Ishikawa (cell line): ENCODE results near the gene PHRF1.

Source experiments
- CEBPB ChIP-seq: IDR thresholded peaks from 2 replicates; pipeline ENCODE4 v1.6.1; 2012
- CREB1 ChIP-seq: IDR thresholded peaks from 2 replicates; pipeline ENCODE4 v1.6.1; 2012; ENCODE audit warnings: low read depth
- EGR1 ChIP-seq: IDR thresholded peaks from 2 replicates; pipeline ENCODE4 v1.6.1; 2012
- EP300 ChIP-seq: IDR thresholded peaks from 2 replicates; pipeline ENCODE4 v1.6.1; 2012; ENCODE audit warnings: borderline replicate concordance
- FOXM1 ChIP-seq: IDR thresholded peaks from 2 replicates; pipeline ENCODE4 v1.6.1; 2012; ENCODE audit warnings: low read depth, borderline replicate concordance
- MAX ChIP-seq: IDR thresholded peaks from 2 replicates; pipeline ENCODE4 v1.6.1; 2012
- NFIC ChIP-seq: IDR thresholded peaks from 2 replicates; pipeline ENCODE4 v1.6.1; 2012
- RAD21 ChIP-seq: IDR thresholded peaks from 2 replicates; pipeline ENCODE4 v1.6.1; 2012; ENCODE audit warnings: low read depth
- REST ChIP-seq: IDR thresholded peaks from 2 replicates; pipeline ENCODE4 v1.6.1; 2012; ENCODE audit warnings: low read depth, mild to moderate bottlenecking
- TAF1 ChIP-seq: IDR thresholded peaks from 2 replicates; pipeline ENCODE4 v1.6.1; 2012; ENCODE audit warnings: low read depth, mild to moderate bottlenecking
- TCF12 ChIP-seq: IDR thresholded peaks from 2 replicates; pipeline ENCODE4 v1.6.1; 2012; ENCODE audit warnings: low read depth
- TEAD4 ChIP-seq: IDR thresholded peaks from 2 replicates; pipeline ENCODE4 v1.6.1; 2012
- USF1 ChIP-seq: IDR thresholded peaks from 2 replicates; pipeline ENCODE4 v1.6.1; 2012
- YY1 ChIP-seq: IDR thresholded peaks from 2 replicates; pipeline ENCODE4 v1.6.1; 2012; ENCODE audit warnings: low read depth
- ZBTB7A ChIP-seq: IDR thresholded peaks from 2 replicates; pipeline ENCODE4 v1.6.1; 2012; ENCODE audit warnings: low read depth

Gene PHRF1

GRCh38 chr11:598005-598680 is 21.9 kb downstream of the PHRF1 start:
- TF ChIP-seq NFIC = no peak
- TF ChIP-seq CEBPB = no peak
- TF ChIP-seq RAD21 = no peak
- TF ChIP-seq FOXM1 = no peak
- TF ChIP-seq TAF1 = no peak

GRCh38 chr11:601573-602245 is 25.4 kb downstream of the PHRF1 start:
- no peak for TF ChIP-seq TEAD4
- TF ChIP-seq MAX = no peak
- TF ChIP-seq YY1 = no peak
- no peak for TF ChIP-seq FOXM1
- TF ChIP-seq REST = no peak
- TF ChIP-seq EGR1 = no peak
- TF ChIP-seq USF1 = no peak
- no peak for TF ChIP-seq RAD21
- TF ChIP-seq TAF1 = no peak
- no peak for TF ChIP-seq CREB1
- no peak for TF ChIP-seq TCF12
- TF ChIP-seq ZBTB7A = no peak

- no peak for TF ChIP-seq NFIC
- no peak for TF ChIP-seq CREB1
- TF ChIP-seq TCF12 = no peak
- TF ChIP-seq USF1 = no peak
- TF ChIP-seq FOXM1 = no peak
- no peak for TF ChIP-seq YY1
- no peak for TF ChIP-seq TAF1
- no peak for TF ChIP-seq ZBTB7A
- TF ChIP-seq MAX = no peak
- no peak for TF ChIP-seq RAD21
- no peak for TF ChIP-seq CEBPB
- TF ChIP-seq TEAD4 = no peak
- TF ChIP-seq EP300 = no peak
- TF ChIP-seq REST = no peak
- TF ChIP-seq EGR1 = no peak
Observed at GRCh38 chr11:603154-603553, 26.9 kb downstream of the PHRF1 start.

- no peak for TF ChIP-seq TEAD4
- no peak for TF ChIP-seq USF1
- no peak for TF ChIP-seq EP300
- TF ChIP-seq YY1 = no peak
- TF ChIP-seq EGR1 = no peak
Observed at GRCh38 chr11:605286-606129, 29.2 kb downstream of the PHRF1 start.

GRCh38 chr11:606245-606644 is 30.0 kb downstream of the PHRF1 start:
- TF ChIP-seq FOXM1 (no peak), YY1 (no peak), EP300 (peak; percentile 37; the same call in 1 of the 2 replicates), ZBTB7A (no peak), REST (no peak), NFIC (peak; percentile 78), TAF1 (no peak), CEBPB (no peak; the same call in 1 of the 2 replicates), TCF12 (peak; percentile 40; the same call in 1 of the 2 replicates), TEAD4 (no peak), USF1 (no peak; the same call in 1 of the 2 replicates), RAD21 (no peak), MAX (peak; percentile 8; the same call in 1 of the 2 replicates), EGR1 (no peak; the same call in 1 of the 2 replicates), CREB1 (0 out of 2 replicates have a peak, but pooled peaks have one; percentile 36)
